ENCODE data around the gene SLC27A3. TPM values are rescaled to one million over a fixed set of nuclear protein-coding genes. Genes with fewer than 3 reads are reported as not detected.

The SLC27A3 gene
- total RNA-seq, 6 donors from 2014 or later: 92.8 to 272 (median 167) TPM

- DNase-seq (peak in 1 of 2 donors; percentile 10), ATAC-seq (ENCODE audit: low FRiP score in 2 of 2) (no peak)
- no peak for TF ChIP-seq EP300 (IDR thresholded peaks at IDR 0.05)
- H3K36me3 ChIP-seq: peaks cover 0 to 18% (median 0%) of the 10 kb centered on the region in 4 donors
- peaks cover 23 to 42% (median 36%) of the 10 kb centered on the region in 4 donors for H3K4me1 ChIP-seq
- no peaks in the 10 kb centered on the region for H3K9me3 ChIP-seq
- H3K4me3 ChIP-seq: no peak overlapping the region
- no peak overlapping the region for H3K27ac ChIP-seq
- WGBS, 2 donors: 94 to 95% methylated on average over 6 to 7 of the region's 7 CpGs
- no peaks in the 10 kb centered on the region for H3K27me3 ChIP-seq
Observed at GRCh38 chr1:153801786-153802697, 26.8 kb downstream of the SLC27A3 start.

GRCh38 chr1:153803470-153804056, 28.4 kb downstream of the SLC27A3 start:
- TF ChIP-seq CTCF (IDR thresholded peaks at IDR 0.05) (no peak), EP300 (IDR thresholded peaks at IDR 0.05) (no peak), POLR2A (IDR thresholded peaks at IDR 0.05) (no peak), POLR2AphosphoS5 (IDR thresholded peaks at IDR 0.05) (no peak)
- ATAC-seq (ENCODE audit: low FRiP score in 2 of 2) (no peak), DNase-seq (no peak)
- H3K36me3 ChIP-seq: peaks cover 0 to 33% (median 9%) of the 10 kb centered on the region in 4 donors
- peak overlapping the region in 3 of 4 donors; percentile 12 to 62 (median 38) for H3K27ac ChIP-seq
- no peak overlapping the region for H3K4me3 ChIP-seq
- WGBS, 2 donors: 57 to 67% methylated on average over 3 of the region's 3 CpGs
- H3K9me3 ChIP-seq: no peaks in the 10 kb centered on the region
- peaks cover 18 to 36% (median 33%) of the 10 kb centered on the region in 4 donors for H3K4me1 ChIP-seq
- H3K27me3 ChIP-seq: no peaks in the 10 kb centered on the region

- 75 to 76% methylated on average over 2 of the region's 2 CpGs for WGBS, 2 donors
- peaks cover 18 to 36% (median 33%) of the 10 kb centered on the region in 4 donors for H3K4me1 ChIP-seq
- H3K36me3 ChIP-seq: peaks cover 2 to 39% (median 13%) of the 10 kb centered on the region in 4 donors
- H3K9me3 ChIP-seq: no peaks in the 10 kb centered on the region
- H3K4me3 ChIP-seq: no peak overlapping the region
- no peak for TF ChIP-seq POLR2AphosphoS5 (IDR thresholded peaks at IDR 0.05)
- TF ChIP-seq EP300 (IDR thresholded peaks at IDR 0.05): no peak
- TF ChIP-seq POLR2A (IDR thresholded peaks at IDR 0.05): no peak
- TF ChIP-seq CTCF (IDR thresholded peaks at IDR 0.05): no peak
- ATAC-seq (ENCODE audit: low FRiP score in 2 of 2) (no peak), DNase-seq (no peak)
- no peaks in the 10 kb centered on the region for H3K27me3 ChIP-seq
- H3K27ac ChIP-seq: peak overlapping the region; percentile 12 to 75 (median 52)
Observed at GRCh38 chr1:153804112-153804511, 28.9 kb downstream of the SLC27A3 start.

GRCh38 chr1:153805042-153805745, 30.0 kb downstream of the SLC27A3 start:
- Histone ChIP-seq H3K4me1 (peaks cover 18 to 36% (median 33%) of the 10 kb centered on the region in 4 donors), H3K4me3 (no peak overlapping the region), H3K36me3 (peaks cover 9 to 41% (median 24%) of the 10 kb centered on the region in 4 donors), H3K27me3 (no peaks in the 10 kb centered on the region), H3K9me3 (no peaks in the 10 kb centered on the region), H3K27ac (peak overlapping the region; percentile 59 to 75 (median 70))
- TF ChIP-seq POLR2A (IDR thresholded peaks at IDR 0.05) (peak in 2 of 4 donors; percentile 27 to 28), EP300 (IDR thresholded peaks at IDR 0.05) (peak in 2 of 4 donors; percentile 12 to 37), POLR2AphosphoS5 (IDR thresholded peaks at IDR 0.05) (peak; percentile 25 to 47), CTCF (IDR thresholded peaks at IDR 0.05) (no peak)
- WGBS, 2 donors: 42 to 44% methylated on average over 5 of the region's 5 CpGs
- peak in 1 of 2 donors; percentile 81 for DNase-seq
- ATAC-seq (ENCODE audit: low FRiP score in 2 of 2): peak; percentile 77 to 93

All from upper lobe of left lung (tissue), 6 donors.